DMS 273 (cell line): Measurements from ENCODE around the gene PDS5B.
"Not testable (repeated sequence)": the region's sequence is repeated elsewhere in the genome, so short reads cannot be mapped to it uniquely, and the experiment has no call there.

ENCODE experiments used
- DNase-seq: peaks from one replicate; lab custom pipeline; 2025; ENCODE audit not compliant: unreplicated experiment; lab: John Stamatoyannopoulos, UW

Gene PDS5B

GRCh38 chr13:32647926-32648325 is 61.7 kb downstream of the PDS5B start:
- no peak for DNase-seq

- peak; percentile 76 for DNase-seq
Measured at GRCh38 chr13:32650705-32651311, 64.6 kb downstream of the PDS5B start.

GRCh38 chr13:32657309-32657708 is 71.1 kb downstream of the PDS5B start:
- DNase-seq, result no peak

- DNase-seq, result no peak
Measured at GRCh38 chr13:32659736-32660135, 73.5 kb downstream of the PDS5B start.

GRCh38 chr13:32660227-32660626 is 74.0 kb downstream of the PDS5B start:
- no peak for DNase-seq

GRCh38 chr13:32661685-32662084 is 75.4 kb downstream of the PDS5B start:
- no peak for DNase-seq

GRCh38 chr13:32663660-32664059 is 77.4 kb downstream of the PDS5B start:
- DNase-seq, result no peak

- DNase-seq, result no peak
Measured at GRCh38 chr13:32666990-32667571, 80.8 kb downstream of the PDS5B start.

- peak; percentile 69 for DNase-seq
Measured at GRCh38 chr13:32669030-32669646, 82.9 kb downstream of the PDS5B start.

- DNase-seq, result no peak
Measured at GRCh38 chr13:32674503-32674902, 88.3 kb downstream of the PDS5B start.

- DNase-seq, result no peak
Measured at GRCh38 chr13:32676242-32676641, 90.0 kb downstream of the PDS5B start.

GRCh38 chr13:32682130-32682529 is 95.9 kb downstream of the PDS5B start:
- no peak for DNase-seq

- no peak for DNase-seq
Measured at GRCh38 chr13:32682740-32683139, 96.5 kb downstream of the PDS5B start.

GRCh38 chr13:32687275-32687674 is 101.0 kb downstream of the PDS5B start:
- DNase-seq, result no peak

- no peak for DNase-seq
Measured at GRCh38 chr13:32695602-32696250, 109.5 kb downstream of the PDS5B start.

- no peak for DNase-seq
Measured at GRCh38 chr13:32707471-32707870, 121.2 kb downstream of the PDS5B start.

- DNase-seq, result no peak
Measured at GRCh38 chr13:32713397-32713796, 127.1 kb downstream of the PDS5B start.

- DNase-seq, result not testable (repeated sequence)
Measured at GRCh38 chr13:32716201-32716600, 129.9 kb downstream of the PDS5B start.

GRCh38 chr13:32720026-32720425 is 133.8 kb downstream of the PDS5B start:
- DNase-seq, result no peak

- DNase-seq, result not testable (repeated sequence)
Measured at GRCh38 chr13:32721131-32722034, 135.1 kb downstream of the PDS5B start.

GRCh38 chr13:32722340-32722739 is 136.1 kb downstream of the PDS5B start:
- DNase-seq, result no peak
